H9 (cell line): Measurements from ENCODE around the gene FAS. TPM values are rescaled to one million over a fixed set of nuclear protein-coding genes. Genes with fewer than 3 reads are reported as not detected.

ENCODE experiments used
- DNase-seq: peaks from one replicate; pipeline ENCODE4 v3.0.0-alpha.2; 2017
- H2AFZ ChIP-seq: one replicate; pipeline ENCODE4 v1.6.1; 2013; ENCODE audit warnings: mild to moderate bottlenecking, low read length, control low read depth, moderate library complexity
- H2AK5ac ChIP-seq: 2 replicates; pipeline ENCODE4 v1.6.1; 2013; ENCODE audit warnings: low read length, control low read depth, mixed read lengths; ENCODE audit not compliant: insufficient read length
- H2BK120ac ChIP-seq: one replicate; pipeline ENCODE4 v1.6.1; 2013; ENCODE audit warnings: low read depth, mild to moderate bottlenecking, low read length, control low read depth, inconsistent platforms; ENCODE audit not compliant: poor library complexity, severe bottlenecking
- H2BK12ac ChIP-seq: 2 replicates; pipeline ENCODE4 v1.6.1; 2013; ENCODE audit warnings: low read length, control low read depth, mixed read lengths, low read depth; ENCODE audit not compliant: insufficient read length
- H2BK15ac ChIP-seq: 2 replicates; pipeline ENCODE4 v1.6.1; 2013; ENCODE audit warnings: low read depth, low read length, control low read depth
- H2BK20ac ChIP-seq: one replicate; pipeline ENCODE4 v1.6.1; 2013; ENCODE audit warnings: low read depth, mild to moderate bottlenecking, low read length, control low read depth, inconsistent platforms; ENCODE audit not compliant: poor library complexity, severe bottlenecking
- H2BK5ac ChIP-seq: 2 replicates; pipeline ENCODE4 v1.6.1; 2013; ENCODE audit warnings: low read length, control low read depth, mixed read lengths; ENCODE audit not compliant: insufficient read length
- H3K14ac ChIP-seq: 2 replicates; pipeline ENCODE4 v1.6.1; 2013; ENCODE audit warnings: low read length, control low read depth; ENCODE audit not compliant: insufficient read depth
- H3K18ac ChIP-seq: 2 replicates; pipeline ENCODE4 v1.6.1; 2013; ENCODE audit warnings: low read depth, mild to moderate bottlenecking, mixed read lengths, low read length, control low read depth; ENCODE audit not compliant: insufficient read length
- H3K23ac ChIP-seq: 2 replicates; pipeline ENCODE4 v1.6.1; 2013; ENCODE audit warnings: low read length, control low read depth, mixed read lengths, low read depth; ENCODE audit not compliant: insufficient read length
- H3K23me2 ChIP-seq: 2 replicates; pipeline ENCODE4 v1.6.1; 2013; ENCODE audit warnings: low read depth, mild to moderate bottlenecking, mixed read lengths, low read length, control low read depth; ENCODE audit not compliant: insufficient read length, poor library complexity, severe bottlenecking
- H3K27ac ChIP-seq: 2 replicates; pipeline ENCODE4 v1.5.1; 2013; ENCODE audit warnings: low read length, control low read depth, mixed read lengths, low read depth; ENCODE audit not compliant: insufficient read length
- H3K27me3 ChIP-seq: 2 replicates; pipeline ENCODE4 v1.6.1; 2013; ENCODE audit warnings: low read length, control low read depth, inconsistent platforms; ENCODE audit not compliant: insufficient read depth
- H3K4ac ChIP-seq: 2 replicates; pipeline ENCODE4 v1.6.1; 2013; ENCODE audit warnings: low read depth, mild to moderate bottlenecking, control low read depth, inconsistent platforms, low read length, moderate library complexity
- H3K4me1 ChIP-seq: 2 replicates; pipeline ENCODE4 v1.6.1; 2013; ENCODE audit warnings: low read length, control low read depth, inconsistent platforms; ENCODE audit not compliant: insufficient read depth
- H3K4me2 ChIP-seq: 2 replicates; pipeline ENCODE4 v1.6.1; 2013; ENCODE audit warnings: low read length, control low read depth, mixed read lengths; ENCODE audit not compliant: insufficient read length, insufficient read depth
- H3K56ac ChIP-seq: 2 replicates; pipeline ENCODE4 v1.6.1; 2013; ENCODE audit warnings: low read depth, mild to moderate bottlenecking, mixed read lengths, low read length, control low read depth; ENCODE audit not compliant: insufficient read length
- H3K79me1 ChIP-seq: 2 replicates; pipeline ENCODE4 v1.6.1; 2013; ENCODE audit warnings: low read depth, mild to moderate bottlenecking, moderate library complexity, low read length, control low read depth, inconsistent platforms; ENCODE audit not compliant: insufficient read depth, poor library complexity, severe bottlenecking
- H3K79me2 ChIP-seq: 2 replicates; pipeline ENCODE4 v1.6.1; 2013; ENCODE audit warnings: low read length, control low read depth, inconsistent platforms; ENCODE audit not compliant: insufficient read depth
- H3K9ac ChIP-seq: 2 replicates; pipeline ENCODE4 v1.6.1; 2013; ENCODE audit warnings: low read length, control low read depth, mixed read lengths; ENCODE audit not compliant: insufficient read length; ENCODE audit errors: extremely low read depth
- H3K9me3 ChIP-seq: one replicate; pipeline ENCODE4 v1.6.1; 2013; ENCODE audit warnings: low read depth, low read length, inconsistent platforms; ENCODE audit not compliant: control insufficient read depth
- H3T11ph ChIP-seq: one replicate; pipeline ENCODE4 v1.6.1; 2013; ENCODE audit warnings: mild to moderate bottlenecking, low read length, control low read depth, inconsistent platforms
- H4K20me1 ChIP-seq: one replicate; pipeline ENCODE4 v1.6.1; 2013; ENCODE audit not compliant: control insufficient read depth, insufficient read length, insufficient read depth
- H4K5ac ChIP-seq: 2 replicates; pipeline ENCODE4 v1.6.1; 2013; ENCODE audit warnings: low read depth, mild to moderate bottlenecking, mixed read lengths, low read length, control low read depth; ENCODE audit not compliant: insufficient read length
- H4K8ac ChIP-seq: replicated peaks from 2 replicates; pipeline ENCODE4 v1.6.1; 2013; ENCODE audit warnings: low read length, control low read depth, mixed read lengths, low read depth; ENCODE audit not compliant: insufficient read length
- H4K91ac ChIP-seq: 2 replicates; pipeline ENCODE4 v1.6.1; 2013; ENCODE audit warnings: low read depth, mild to moderate bottlenecking, moderate library complexity, mixed read lengths, low read length, control low read depth; ENCODE audit not compliant: insufficient read length
- H3K27ac Mint-ChIP-seq, 3 experiments: 2 replicates in 2 of 3; 3 replicates in 1 of 3; pipeline ENCODE4 v1.8.0; 2020 to 2021; ENCODE audit warnings: mixed read lengths in 3 of 3, mild to moderate bottlenecking in 1 of 3, moderate library complexity in 1 of 3
- H3K27me3 Mint-ChIP-seq: 2 replicates; pipeline ENCODE4 v1.8.0; 2021; ENCODE audit warnings: low read depth, mild to moderate bottlenecking, moderate library complexity, mixed read lengths
- H3K36me3 Mint-ChIP-seq, 3 experiments: 2 replicates in 2 of 3; 3 replicates in 1 of 3; pipeline ENCODE4 v1.8.0; 2020 to 2021; ENCODE audit warnings: low read depth in 3 of 3, mixed read lengths in 3 of 3; ENCODE audit not compliant: insufficient read depth in 1 of 3
- H3K4me1 Mint-ChIP-seq, 2 experiments: 2 replicates each; pipeline ENCODE4 v1.8.0; 2020; ENCODE audit warnings: mixed read lengths in 2 of 2
- H3K4me3 Mint-ChIP-seq, 2 experiments: 2 replicates in 1 of 2; 3 replicates in 1 of 2; pipeline ENCODE4 v1.8.0; 2020 to 2021; ENCODE audit warnings: mild to moderate bottlenecking in 2 of 2, mixed read lengths in 2 of 2, moderate library complexity in 1 of 2
- H3K9me3 Mint-ChIP-seq, 2 experiments: 2 replicates in 1 of 2; 3 replicates in 1 of 2; pipeline ENCODE4 v1.8.0; 2020; ENCODE audit warnings: mild to moderate bottlenecking in 2 of 2, mixed read lengths in 2 of 2, moderate library complexity in 1 of 2
- WGBS: extraction: QIAGEN DNeasy Blood & Tissue Kit; methylation state at CpG from one replicate; pipeline ENCODE4 v1.1.7; 2013; ENCODE audit warnings: missing lambda C conversion rate, low lambda C conversion rate, mixed read lengths; ENCODE audit not compliant: insufficient read length; ENCODE audit errors: extremely low coverage; 5-methylcytosine and 5-hydroxymethylcytosine counted together
- total RNA-seq: library from RNA; stranded (reverse); gene quantifications from 2 replicates; pipeline ENCODE4 v1.2.1, GENCODE V29; 2021
- TF ChIP-seq, protein P1 (sequence below): fragments of 200-600 bp; sonication (generic); conservative IDR thresholded peaks from 3 replicates; pipeline ENCODE4 v1.8.0; 2021; ENCODE audit warnings: antibody characterized with exemption, mild to moderate bottlenecking

The FAS gene
- total RNA-seq, 1 experiment from 2014 or later: 3.0 TPM

DNA sequence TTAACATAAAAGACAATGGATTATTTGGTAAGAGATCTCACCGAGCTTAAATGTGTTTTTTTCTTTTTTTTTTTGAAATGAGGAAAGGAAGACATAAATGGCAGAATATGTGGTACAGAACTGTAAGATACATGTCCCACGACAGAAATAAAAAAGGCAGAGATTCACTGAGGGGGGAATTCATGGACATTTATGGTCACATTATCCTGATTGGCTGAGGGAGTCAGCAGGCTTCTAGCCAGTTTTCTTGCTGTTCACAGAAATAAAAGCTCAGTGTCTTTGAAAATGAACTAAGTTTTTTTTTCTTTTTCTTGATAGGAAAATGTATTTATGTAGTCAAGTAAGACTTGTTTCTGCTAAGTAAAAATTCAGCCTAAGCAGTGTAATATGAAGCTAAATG is 8.2 kb upstream of the FAS start:
- no peak overlapping the region for H3K4me3 Mint-ChIP-seq
- Histone ChIP-seq H3K4me2 (no peak overlapping the region), H4K20me1 (no peaks in the 10 kb centered on the region), H2BK15ac (no peak overlapping the region), H3K4ac (no peak overlapping the region), H3K9me3 (no peaks in the 10 kb centered on the region), H2BK120ac (no peak overlapping the region), H3K23ac (no peak overlapping the region), H2BK12ac (no peak overlapping the region), H4K5ac (no peak overlapping the region), H2BK5ac (no peak overlapping the region), H3T11ph (no peak overlapping the region), H3K27ac (no peak overlapping the region), H4K8ac (no peak overlapping the region), H3K79me1 (no peaks in the 10 kb centered on the region), H3K56ac (no peak overlapping the region), H3K4me1 (no peaks in the 10 kb centered on the region), H2AK5ac (no peak overlapping the region), H3K27me3 (no peaks in the 10 kb centered on the region), H3K18ac (no peak overlapping the region), H2BK20ac (no peak overlapping the region), H3K9ac (no peak overlapping the region), H2AFZ (no peak overlapping the region), H3K14ac (no peak overlapping the region), H3K23me2 (no peaks in the 10 kb centered on the region), H3K79me2 (no peaks in the 10 kb centered on the region), H4K91ac (no peak overlapping the region)
- TF ChIP-seq, protein P1, sequence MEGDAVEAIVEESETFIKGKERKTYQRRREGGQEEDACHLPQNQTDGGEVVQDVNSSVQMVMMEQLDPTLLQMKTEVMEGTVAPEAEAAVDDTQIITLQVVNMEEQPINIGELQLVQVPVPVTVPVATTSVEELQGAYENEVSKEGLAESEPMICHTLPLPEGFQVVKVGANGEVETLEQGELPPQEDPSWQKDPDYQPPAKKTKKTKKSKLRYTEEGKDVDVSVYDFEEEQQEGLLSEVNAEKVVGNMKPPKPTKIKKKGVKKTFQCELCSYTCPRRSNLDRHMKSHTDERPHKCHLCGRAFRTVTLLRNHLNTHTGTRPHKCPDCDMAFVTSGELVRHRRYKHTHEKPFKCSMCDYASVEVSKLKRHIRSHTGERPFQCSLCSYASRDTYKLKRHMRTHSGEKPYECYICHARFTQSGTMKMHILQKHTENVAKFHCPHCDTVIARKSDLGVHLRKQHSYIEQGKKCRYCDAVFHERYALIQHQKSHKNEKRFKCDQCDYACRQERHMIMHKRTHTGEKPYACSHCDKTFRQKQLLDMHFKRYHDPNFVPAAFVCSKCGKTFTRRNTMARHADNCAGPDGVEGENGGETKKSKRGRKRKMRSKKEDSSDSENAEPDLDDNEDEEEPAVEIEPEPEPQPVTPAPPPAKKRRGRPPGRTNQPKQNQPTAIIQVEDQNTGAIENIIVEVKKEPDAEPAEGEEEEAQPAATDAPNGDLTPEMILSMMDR: no peak
- no CpG with 5 or more reads among the region's 2 CpGs for WGBS
- peaks cover 10% of the 10 kb centered on the region in 2 experiments for H3K4me1 Mint-ChIP-seq
- no peaks in the 10 kb centered on the region for H3K9me3 Mint-ChIP-seq
- no peak for DNase-seq
- no peaks in the 10 kb centered on the region for H3K36me3 Mint-ChIP-seq
- H3K27me3 Mint-ChIP-seq: no peaks in the 10 kb centered on the region
- H3K27ac Mint-ChIP-seq: no peak overlapping the region
